Ovary (tissue), 3 donors: ENCODE results near the gene CREG1.

Experiments used
- POLR2A ChIP-seq: fragments of 450-650 bp; IDR thresholded peaks from one replicate; pipeline ENCODE4 v1.6.1; 2017; ENCODE audit warnings: antibody characterized with exemption, mild to moderate bottlenecking, moderate library complexity
- TF ChIP-seq, protein P1 (sequence below), 3 donors: fragments of 450-650 bp in 2 of 3; fragments of 200-600 bp in 1 of 3; IDR thresholded peaks; one replicate each; pipeline versions ENCODE4 v1.5.1 to v1.8.0; 2016 to 2022; ENCODE audit warnings: antibody characterized with exemption in 3 of 3, mild to moderate bottlenecking in 1 of 3
- donor health status: DM: no; HTN: no; CAD: no.

DNA sequence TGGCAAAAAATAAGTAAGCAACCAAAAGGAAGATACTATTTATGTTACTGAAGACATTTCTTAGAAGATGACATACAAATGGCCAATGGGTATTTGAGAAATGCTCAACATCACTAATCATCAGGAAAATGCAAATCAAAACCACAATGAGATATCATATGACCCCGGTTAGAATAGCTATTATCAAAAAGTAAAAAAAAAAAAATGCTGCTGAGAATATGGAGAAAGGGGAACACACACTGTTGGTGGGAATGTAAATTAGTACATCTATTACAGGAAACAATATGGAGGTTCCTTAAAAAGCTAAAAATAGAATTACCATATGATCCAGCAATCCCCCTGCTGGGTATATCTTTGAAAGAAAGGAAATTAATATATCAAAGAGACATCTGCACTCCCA is 34.3 kb upstream of the CREG1 start:
- TF ChIP-seq, protein P1, sequence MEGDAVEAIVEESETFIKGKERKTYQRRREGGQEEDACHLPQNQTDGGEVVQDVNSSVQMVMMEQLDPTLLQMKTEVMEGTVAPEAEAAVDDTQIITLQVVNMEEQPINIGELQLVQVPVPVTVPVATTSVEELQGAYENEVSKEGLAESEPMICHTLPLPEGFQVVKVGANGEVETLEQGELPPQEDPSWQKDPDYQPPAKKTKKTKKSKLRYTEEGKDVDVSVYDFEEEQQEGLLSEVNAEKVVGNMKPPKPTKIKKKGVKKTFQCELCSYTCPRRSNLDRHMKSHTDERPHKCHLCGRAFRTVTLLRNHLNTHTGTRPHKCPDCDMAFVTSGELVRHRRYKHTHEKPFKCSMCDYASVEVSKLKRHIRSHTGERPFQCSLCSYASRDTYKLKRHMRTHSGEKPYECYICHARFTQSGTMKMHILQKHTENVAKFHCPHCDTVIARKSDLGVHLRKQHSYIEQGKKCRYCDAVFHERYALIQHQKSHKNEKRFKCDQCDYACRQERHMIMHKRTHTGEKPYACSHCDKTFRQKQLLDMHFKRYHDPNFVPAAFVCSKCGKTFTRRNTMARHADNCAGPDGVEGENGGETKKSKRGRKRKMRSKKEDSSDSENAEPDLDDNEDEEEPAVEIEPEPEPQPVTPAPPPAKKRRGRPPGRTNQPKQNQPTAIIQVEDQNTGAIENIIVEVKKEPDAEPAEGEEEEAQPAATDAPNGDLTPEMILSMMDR (IDR thresholded peaks at IDR 0.05), result no peak
- no peak for TF ChIP-seq POLR2A
